Measurements from ENCODE around the gene CIT. TPM values are rescaled to one million over a fixed set of nuclear protein-coding genes. Genes with fewer than 3 reads are reported as not detected.

Gene CIT
- polyA plus RNA-seq, 1 experiment = 14.5 TPM

DNA sequence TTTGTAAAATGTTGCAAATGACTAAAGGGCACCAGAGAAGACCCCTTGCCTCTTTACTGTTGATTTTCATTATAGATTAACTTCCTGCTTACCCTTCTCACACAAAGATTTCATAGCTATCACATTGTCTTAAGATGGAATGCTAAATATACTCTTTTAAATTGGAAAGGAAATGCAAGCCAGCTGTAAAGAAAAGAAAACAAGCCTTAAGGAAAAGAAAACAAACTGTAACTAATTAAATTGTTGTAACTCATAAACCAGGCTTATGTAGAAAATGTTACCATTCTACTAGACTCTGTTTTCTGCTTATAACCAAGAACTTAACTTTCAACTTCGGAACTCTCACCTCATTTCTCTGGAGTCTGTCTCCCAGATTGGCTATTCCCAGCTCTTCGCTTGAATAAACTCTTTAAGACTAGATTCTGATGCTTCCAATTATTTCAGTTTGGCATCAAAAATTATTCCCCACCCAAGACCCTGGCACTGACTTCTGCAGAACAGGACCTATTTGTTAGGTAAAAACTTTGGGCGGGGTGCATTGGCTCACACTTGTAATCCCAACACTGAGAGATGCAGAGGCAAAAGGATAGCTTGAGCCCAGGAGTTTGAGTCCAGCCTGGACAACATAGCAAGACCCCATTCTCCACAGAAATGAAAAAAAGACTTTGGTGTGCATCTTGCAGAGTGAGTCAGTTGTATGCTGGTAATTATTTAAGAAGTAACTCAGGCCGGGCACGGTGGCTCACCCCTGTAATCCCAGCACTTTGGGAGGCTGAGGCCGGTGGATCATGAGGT is 36.6 kb upstream of the CIT start:
- TF ChIP-seq, protein P1, sequence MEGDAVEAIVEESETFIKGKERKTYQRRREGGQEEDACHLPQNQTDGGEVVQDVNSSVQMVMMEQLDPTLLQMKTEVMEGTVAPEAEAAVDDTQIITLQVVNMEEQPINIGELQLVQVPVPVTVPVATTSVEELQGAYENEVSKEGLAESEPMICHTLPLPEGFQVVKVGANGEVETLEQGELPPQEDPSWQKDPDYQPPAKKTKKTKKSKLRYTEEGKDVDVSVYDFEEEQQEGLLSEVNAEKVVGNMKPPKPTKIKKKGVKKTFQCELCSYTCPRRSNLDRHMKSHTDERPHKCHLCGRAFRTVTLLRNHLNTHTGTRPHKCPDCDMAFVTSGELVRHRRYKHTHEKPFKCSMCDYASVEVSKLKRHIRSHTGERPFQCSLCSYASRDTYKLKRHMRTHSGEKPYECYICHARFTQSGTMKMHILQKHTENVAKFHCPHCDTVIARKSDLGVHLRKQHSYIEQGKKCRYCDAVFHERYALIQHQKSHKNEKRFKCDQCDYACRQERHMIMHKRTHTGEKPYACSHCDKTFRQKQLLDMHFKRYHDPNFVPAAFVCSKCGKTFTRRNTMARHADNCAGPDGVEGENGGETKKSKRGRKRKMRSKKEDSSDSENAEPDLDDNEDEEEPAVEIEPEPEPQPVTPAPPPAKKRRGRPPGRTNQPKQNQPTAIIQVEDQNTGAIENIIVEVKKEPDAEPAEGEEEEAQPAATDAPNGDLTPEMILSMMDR (IDR thresholded peaks at IDR 0.05; ENCODE audit: insufficient read depth, low read depth, low read length) = no peak
- no peaks in the 10 kb centered on the region for H3K36me3 ChIP-seq (ENCODE audit: control insufficient read depth, insufficient read depth, low read length)
- no peak overlapping the region for H3K4me3 ChIP-seq (ENCODE audit: low read depth, low read length)
- H3K27me3 ChIP-seq (ENCODE audit: control insufficient read depth, insufficient read depth, low read length) = peaks cover 2% of the 10 kb centered on the region; the same call in 1 of the 2 replicates
- CTCF ChIA-PET = interaction anchor here (0.6 to 0.7 kb wide), 2 partner anchors 11 to 213 kb away, joined by 3 to 4 read pairs; no protein-coding TSS in a partner anchor
- no peak for DNase-seq (ENCODE audit: low read depth)
- POLR2A ChIA-PET = no interaction called here

DNA sequence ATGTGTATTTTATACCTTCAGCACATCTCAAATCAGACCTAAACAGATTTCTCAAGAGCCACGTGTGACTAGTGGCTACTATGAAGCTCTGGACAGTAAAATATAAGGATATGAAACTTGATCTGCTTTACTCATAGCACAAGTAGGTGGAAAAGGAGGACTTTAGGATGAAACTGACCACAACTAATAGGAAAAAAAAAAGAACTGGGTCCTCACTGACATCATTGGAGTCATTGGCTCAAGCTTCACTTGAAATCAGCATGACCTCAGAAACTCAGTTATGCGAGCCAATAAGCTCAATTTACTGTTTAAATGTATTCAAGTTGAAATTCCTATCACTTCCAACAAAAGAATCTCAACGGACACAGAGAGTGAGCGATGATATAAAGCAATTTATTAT is 34.1 kb upstream of the CIT start:
- TF ChIP-seq, protein P1 (IDR thresholded peaks at IDR 0.05; ENCODE audit: insufficient read depth, low read depth, low read length) = no peak

DNA sequence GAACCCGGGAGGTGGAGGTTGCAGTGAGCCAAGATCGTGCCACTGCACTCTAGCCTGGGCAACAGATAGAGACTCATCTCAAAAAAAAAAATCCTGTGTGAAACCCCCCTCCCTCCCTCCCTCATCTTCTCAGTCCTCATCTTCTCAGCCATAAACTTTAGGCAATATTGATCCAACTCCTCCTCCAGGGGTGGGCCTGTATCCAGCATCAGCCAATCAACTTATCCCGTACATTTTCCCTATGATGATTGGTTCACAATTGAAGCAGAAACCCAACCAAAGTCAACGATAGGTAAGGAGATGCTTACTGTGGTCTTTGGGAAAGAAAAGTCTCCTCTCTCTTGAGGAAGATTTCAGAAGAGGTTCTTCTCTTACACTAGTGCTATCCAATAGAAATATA is 33.5 kb upstream of the CIT start:
- POLR2A ChIA-PET = no interaction called here
- CTCF ChIA-PET = interaction anchor here (1.0 to 1.6 kb wide), 4 partner anchors 8 to 218 kb away, joined by 3 to 6 read pairs (median 6); no protein-coding TSS in a partner anchor
- Histone ChIP-seq H3K27me3 (ENCODE audit: control insufficient read depth, insufficient read depth, low read length) (no peaks in the 10 kb centered on the region), H3K36me3 (ENCODE audit: control insufficient read depth, insufficient read depth, low read length) (no peaks in the 10 kb centered on the region), H3K4me3 (ENCODE audit: low read depth, low read length) (no peak overlapping the region)
- TF ChIP-seq, protein P1 (IDR thresholded peaks at IDR 0.05; ENCODE audit: insufficient read depth, low read depth, low read length) = no peak
- no peak for DNase-seq (ENCODE audit: low read depth)

More for the DNA sequence above, 34.1 kb upstream of the CIT start:
- DNase-seq (ENCODE audit: low read depth) = peak; percentile 19
- Histone ChIP-seq H3K27me3 (ENCODE audit: control insufficient read depth, insufficient read depth, low read length) (no peaks in the 10 kb centered on the region), H3K4me3 (ENCODE audit: low read depth, low read length) (no peak overlapping the region), H3K36me3 (ENCODE audit: control insufficient read depth, insufficient read depth, low read length) (no peaks in the 10 kb centered on the region)
- CTCF ChIA-PET = interaction anchor here (1.0 to 1.6 kb wide), 4 partner anchors 9 to 218 kb away, joined by 3 to 6 read pairs (median 6); no protein-coding TSS in a partner anchor
- POLR2A ChIA-PET = no interaction called here

DNA sequence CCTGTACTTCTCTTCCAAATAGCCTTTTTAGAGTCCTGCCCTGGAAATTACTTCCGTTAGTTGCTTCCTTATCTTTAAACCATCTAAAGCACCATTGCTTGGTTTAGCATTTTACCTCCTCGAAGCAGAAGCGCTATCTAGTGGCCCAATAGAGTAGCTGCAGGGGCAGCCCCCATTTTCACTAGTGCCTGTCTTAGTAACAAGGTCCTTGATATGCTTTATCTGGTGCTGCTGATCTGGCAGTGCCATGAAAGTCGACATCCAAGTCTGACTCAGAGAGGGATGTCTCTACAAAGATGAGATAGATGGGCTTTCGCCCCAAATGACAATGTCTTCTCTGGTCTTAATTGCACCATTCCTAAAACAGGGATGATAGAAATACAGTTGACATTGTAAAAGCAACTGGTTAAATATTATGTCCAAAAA is 25.0 kb upstream of the CIT start:
- ChIA-PET CTCF (interaction anchor here (0.6 to 2.3 kb wide), 12 partner anchors 9 to 427 kb away, joined by 3 to 11 read pairs (median 4); no protein-coding TSS in a partner anchor), POLR2A (no interaction called here)
- TF ChIP-seq, protein P1 (IDR thresholded peaks at IDR 0.05; ENCODE audit: insufficient read depth, low read depth, low read length) = peak; percentile 98
- Histone ChIP-seq H3K36me3 (ENCODE audit: control insufficient read depth, insufficient read depth, low read length) (no peaks in the 10 kb centered on the region), H3K4me3 (ENCODE audit: low read depth, low read length) (no peak overlapping the region), H3K27me3 (ENCODE audit: control insufficient read depth, insufficient read depth, low read length) (no peaks in the 10 kb centered on the region)
- peak; percentile 25 for DNase-seq (ENCODE audit: low read depth)

DNA sequence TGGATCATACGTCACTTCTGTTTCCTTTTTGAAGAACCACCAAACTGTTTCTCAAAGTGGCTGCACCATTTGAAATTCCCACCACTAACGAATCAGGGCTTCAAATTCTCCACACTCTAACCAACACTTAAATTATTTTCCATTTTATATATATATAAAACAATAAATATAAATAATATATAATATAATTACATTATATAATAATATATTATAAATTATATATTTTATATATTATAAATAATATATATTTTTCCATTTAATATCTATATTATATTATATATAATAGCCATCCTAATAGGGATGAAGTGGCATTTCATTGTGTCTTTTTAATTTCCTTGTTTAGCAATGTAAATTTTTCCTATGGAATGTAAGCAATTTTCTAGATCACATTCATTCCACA is 24.6 kb upstream of the CIT start:
- ChIA-PET CTCF (interaction anchor here (1.0 to 1.6 kb wide), 6 partner anchors 10 to 243 kb away, joined by 3 to 11 read pairs (median 4); no protein-coding TSS in a partner anchor), POLR2A (no interaction called here)
- TF ChIP-seq, protein P1 (IDR thresholded peaks at IDR 0.05; ENCODE audit: insufficient read depth, low read depth, low read length) = no peak
- Histone ChIP-seq H3K36me3 (ENCODE audit: control insufficient read depth, insufficient read depth, low read length) (no peaks in the 10 kb centered on the region), H3K27me3 (ENCODE audit: control insufficient read depth, insufficient read depth, low read length) (no peaks in the 10 kb centered on the region), H3K4me3 (ENCODE audit: low read depth, low read length) (no peak overlapping the region)
- no peak for DNase-seq (ENCODE audit: low read depth)

Measured in BJ (cell line).